ENCODE data around the gene KLHDC7B.

GRCh38 chr22:50524676-50525103 is 21.0 kb upstream of the KLHDC7B start:
- TF ChIP-seq CTCF (IDR thresholded peaks at IDR 0.05) = no peak
- no peak for TF ChIP-seq POLR2A (IDR thresholded peaks at IDR 0.05)

All from upper lobe of left lung (tissue), 4 donors.